GM12865 (cell line): ENCODE measurements around the gene MKNK1.

Experiments used
- DNase-seq: peaks from one replicate; pipeline ENCODE4 v3.0.0; 2010; ENCODE audit warnings: low read depth
- H3K4me3 ChIP-seq: 2 replicates; pipeline ENCODE4 v1.5.1; 2011; ENCODE audit warnings: mild to moderate bottlenecking, low read depth, low read length, control low read depth
- CTCF ChIP-seq: IDR thresholded peaks from 2 replicates; pipeline ENCODE4 v1.5.1; 2011; ENCODE audit warnings: low read length, control low read depth, low read depth, inconsistent platforms; ENCODE audit not compliant: insufficient read depth; ENCODE audit errors: missing control alignments

Gene MKNK1

DNA sequence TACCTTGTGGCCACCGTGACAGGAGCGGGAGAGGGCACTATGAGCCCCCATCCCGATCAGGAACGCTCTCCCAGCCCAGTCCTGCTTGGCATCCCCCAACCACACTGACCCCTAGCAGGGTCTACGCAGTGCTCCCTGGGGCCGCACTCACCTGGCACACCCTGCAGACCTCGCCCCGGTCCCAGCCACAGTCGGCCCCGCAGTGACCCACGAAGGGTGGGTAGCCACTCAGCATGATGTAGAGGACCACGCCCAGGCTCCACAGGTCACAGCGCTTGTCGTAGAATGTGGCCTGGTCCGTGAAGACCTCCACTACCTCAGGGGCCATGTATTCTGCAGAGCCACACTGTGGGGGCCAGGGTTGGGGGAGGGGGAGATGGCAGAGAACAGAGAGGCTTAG, 41.6 kb downstream of the MKNK1 start:
- DNase-seq = no peak
- TF ChIP-seq CTCF = no peak
- H3K4me3 ChIP-seq = no peak overlapping the region

- no peak for TF ChIP-seq CTCF
- H3K4me3 ChIP-seq = no peak overlapping the region
- no peak for DNase-seq
Observed at GRCh38 chr1:46558966-46559365, 45.1 kb downstream of the MKNK1 start.

DNA sequence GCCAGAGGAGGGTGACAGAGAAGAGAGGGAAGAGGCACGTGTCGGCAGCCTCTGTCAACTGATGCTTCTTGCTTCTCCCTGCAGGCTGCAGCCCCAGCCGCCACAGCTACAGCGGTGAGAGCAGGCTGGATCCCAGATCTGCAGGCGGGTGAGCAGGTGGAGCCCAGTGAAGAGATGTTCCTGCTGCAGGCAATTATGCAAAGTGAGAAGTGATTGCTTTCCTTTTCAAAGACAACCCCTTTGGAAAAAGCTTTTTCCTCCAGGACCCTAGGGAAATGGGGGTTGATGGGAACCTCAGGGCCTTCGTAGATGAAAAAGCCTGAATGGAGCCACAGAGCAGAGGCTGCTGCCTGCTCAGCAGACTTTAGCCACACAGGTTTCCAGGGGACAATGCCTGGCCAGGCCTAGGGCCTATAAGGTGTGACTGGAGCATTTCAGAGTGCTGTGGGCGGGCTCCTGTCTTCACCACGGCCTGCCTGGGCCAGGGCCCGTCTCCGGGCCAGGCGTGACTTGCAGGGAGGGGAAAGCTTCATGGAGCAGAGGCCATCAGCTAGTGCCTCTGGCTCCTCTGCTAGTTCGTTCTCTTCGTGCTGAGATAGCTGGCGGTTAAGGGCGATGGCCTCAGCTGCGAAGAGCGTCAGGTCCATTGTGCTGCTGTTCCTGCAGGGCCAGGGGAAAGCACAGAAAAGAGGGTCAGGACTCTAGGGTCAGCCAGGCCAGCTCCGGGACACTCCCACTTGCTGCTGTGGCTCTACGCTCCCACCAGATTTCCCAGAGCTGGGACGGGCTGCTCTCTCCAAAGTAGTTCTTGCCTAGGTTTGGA, 45.7 kb downstream of the MKNK1 start:
- no peak for DNase-seq
- H3K4me3 ChIP-seq = no peak overlapping the region
- TF ChIP-seq CTCF = no peak

GRCh38 chr1:46557403-46557802, 46.7 kb downstream of the MKNK1 start:
- no peak for TF ChIP-seq CTCF
- H3K4me3 ChIP-seq = no peak overlapping the region
- no peak for DNase-seq

- no peak for DNase-seq
Observed at GRCh38 chr1:46556822-46557221, 47.2 kb downstream of the MKNK1 start.

DNA sequence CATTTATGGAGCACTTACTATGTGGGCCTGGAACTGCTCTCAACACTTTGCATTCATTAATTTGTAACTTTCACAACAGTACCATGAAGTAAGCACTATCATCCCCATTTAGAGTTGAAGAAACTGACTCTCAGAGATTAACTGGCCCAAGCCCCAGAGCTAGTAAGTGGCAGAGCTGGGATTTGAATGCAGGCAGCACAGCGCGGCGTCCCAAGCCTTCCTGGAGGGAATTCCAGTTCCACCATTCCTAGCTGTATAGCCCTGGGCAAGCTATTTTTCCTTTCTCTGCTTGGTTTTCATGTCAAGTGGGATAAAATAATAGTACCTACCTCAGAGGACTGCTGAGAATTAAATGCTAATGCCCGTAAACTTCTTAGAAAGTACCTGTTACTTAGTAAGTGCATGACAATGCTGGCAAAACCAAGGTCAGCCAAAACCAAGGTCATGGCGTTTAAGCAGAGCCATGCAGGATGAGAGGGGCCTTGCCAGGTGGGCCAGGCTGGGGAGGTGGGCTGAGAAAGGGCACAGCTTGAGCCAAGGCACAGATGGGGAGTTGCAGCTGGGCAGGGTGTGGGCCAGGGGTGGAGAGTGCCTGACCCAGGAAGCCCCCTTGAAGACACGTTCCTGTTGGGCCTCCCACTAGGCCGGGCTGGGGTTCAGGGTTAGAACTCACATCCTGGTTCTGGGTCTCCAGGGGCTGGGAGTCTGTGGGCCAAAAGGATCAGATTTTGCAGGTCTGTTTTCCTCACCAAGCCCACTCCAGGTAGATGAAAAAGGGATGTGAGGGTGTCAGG, 48.0 kb downstream of the MKNK1 start:
- no peak for TF ChIP-seq CTCF
- no peak for DNase-seq
- H3K4me3 ChIP-seq = no peak overlapping the region

More at GRCh38 chr1:46556822-46557221, 47.2 kb downstream of the MKNK1 start:
- no peak for TF ChIP-seq CTCF
- H3K4me3 ChIP-seq = no peak overlapping the region
